HG03520 (cell line): Measurements from ENCODE around the gene CYP24A1.

Experiments used
- ATAC-seq: cut with Tn5 transposase; IDR thresholded peaks from one replicate; pipeline ENCODE4 v1.9.1; 2021; ENCODE audit warnings: mild to moderate bottlenecking, moderate library complexity; ENCODE audit not compliant: unreplicated experiment

The CYP24A1 gene

DNA sequence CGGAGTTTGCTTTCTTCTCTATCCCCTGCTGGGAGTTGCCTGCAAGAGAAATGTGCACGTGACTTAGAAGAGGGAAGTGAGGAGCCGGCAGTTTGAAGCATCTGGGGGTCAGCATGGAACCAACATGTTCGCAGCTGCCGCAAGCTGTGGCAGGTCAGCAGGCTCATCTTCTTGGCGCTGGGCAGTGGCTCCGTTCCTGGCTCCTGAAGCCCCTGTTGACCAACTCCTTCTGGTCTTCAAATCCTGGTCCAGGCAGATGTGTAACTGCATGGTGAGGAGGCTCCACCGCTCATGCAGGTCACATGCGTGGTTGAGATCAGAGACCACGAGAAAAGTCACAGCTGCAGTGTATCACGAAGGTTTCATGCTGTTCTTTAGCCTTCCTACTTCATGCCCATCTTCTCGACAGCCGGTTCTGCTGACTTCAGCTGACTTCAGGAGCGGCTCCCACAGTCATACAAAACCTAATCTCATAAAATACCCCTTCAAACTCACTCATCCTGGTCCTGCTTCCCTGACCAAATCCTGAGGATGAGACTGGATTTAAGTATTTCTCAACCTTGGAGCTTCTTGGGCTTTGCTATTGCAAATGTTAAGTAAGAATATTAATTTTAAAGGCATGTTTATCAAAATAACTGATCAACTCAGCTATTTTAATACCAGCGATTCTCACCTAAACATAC lies 58.5 kb downstream of the CYP24A1 start:
- no peak for ATAC-seq

DNA sequence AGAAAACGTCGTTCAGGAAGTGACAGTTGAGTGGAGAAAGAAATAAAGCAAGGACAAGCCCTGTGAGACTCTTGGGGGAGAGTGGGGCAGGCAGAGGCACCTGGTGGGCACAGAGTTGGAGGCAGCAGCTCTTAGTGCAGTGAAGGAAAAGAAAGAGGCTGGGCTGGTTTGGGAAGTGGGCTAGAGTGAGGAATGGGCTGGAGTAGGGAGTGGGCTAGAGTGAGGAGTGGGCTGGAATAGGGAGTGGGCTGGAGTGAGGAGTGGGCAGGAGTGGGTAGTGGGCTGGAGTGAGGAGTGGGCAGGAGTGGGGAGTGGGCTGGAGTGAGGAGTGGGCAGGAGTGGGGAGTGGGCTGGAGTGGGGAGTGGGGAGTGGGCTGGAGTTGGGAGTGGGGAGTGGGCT lies 59.7 kb downstream of the CYP24A1 start:
- ATAC-seq = no peak

GRCh38 chr20:54113566-54113965 lies 60.2 kb downstream of the CYP24A1 start:
- no peak for ATAC-seq

GRCh38 chr20:54112221-54112884 lies 61.4 kb downstream of the CYP24A1 start:
- no peak for ATAC-seq

GRCh38 chr20:54111460-54111859 lies 62.3 kb downstream of the CYP24A1 start:
- ATAC-seq = no peak

- ATAC-seq = no peak
Measured at GRCh38 chr20:54110457-54110856, 63.3 kb downstream of the CYP24A1 start.

DNA sequence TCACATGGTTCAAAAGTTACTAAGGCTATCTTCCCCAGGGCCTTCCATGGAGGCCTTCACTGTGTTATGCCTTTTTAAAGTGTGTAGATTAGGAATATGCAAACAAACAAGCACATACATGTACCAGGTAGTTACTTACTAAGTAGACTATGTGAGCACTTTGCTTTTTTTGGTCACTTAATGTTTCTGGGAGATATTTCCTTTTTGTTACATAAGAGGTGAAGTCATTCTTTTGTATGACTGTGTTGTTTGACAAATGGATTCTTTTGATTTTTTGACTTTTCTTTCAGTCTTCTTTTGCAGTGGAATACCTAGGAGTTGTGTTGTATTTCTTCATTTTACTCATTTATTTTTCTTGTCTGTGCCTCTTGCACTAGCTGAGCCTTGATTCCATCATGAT lies 63.7 kb downstream of the CYP24A1 start:
- ATAC-seq = no peak

GRCh38 chr20:54108817-54109216 lies 65.0 kb downstream of the CYP24A1 start:
- ATAC-seq = no peak

DNA sequence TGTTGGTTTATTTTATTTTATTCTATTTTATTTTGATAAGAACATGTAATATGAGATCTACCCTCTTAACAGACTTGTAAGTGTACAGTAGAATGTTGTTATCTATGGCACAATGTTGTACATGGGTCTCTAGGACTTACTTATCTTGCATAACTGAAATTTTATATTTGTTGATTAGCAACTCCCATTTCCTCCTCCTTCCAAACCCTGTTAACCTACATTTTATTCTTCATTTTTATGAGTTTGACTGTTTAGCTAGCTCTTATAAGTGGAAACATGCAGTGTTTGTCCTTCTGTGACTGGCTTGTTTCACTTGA lies 65.5 kb downstream of the CYP24A1 start:
- ATAC-seq = no peak

DNA sequence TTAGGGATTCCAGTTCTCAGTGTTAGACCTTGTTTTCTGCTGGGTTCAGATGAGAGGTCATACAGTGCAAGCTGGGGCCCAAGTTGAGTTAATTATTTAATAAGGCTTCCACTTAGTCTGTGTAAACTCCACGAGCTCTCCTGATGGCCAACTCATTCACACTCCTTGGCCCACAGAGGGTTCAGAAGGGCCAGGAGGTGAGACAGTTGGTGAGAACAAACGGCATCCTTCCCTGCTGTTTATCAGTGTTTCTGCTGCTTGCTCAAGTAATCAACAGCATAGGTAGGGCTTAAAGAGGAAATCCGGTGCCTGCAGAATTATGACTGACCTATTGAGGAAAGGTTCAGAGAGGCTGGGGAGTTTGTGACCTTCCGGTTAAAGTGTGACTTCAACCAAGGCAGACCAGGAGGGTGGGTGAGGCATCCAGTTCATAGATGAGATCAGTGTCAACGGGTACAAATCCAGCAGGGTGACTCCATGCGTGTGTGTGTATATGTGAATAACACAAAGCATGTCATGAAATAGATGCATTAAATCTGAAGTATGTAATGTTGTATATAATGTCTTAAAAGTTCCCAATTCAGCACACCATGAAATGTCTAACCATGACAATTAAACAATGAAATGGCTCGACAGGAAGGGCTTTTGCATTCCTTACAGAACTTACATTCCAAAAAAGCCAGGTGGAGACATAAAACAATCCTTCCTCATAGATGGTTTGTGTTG lies 66.0 kb downstream of the CYP24A1 start:
- no peak for ATAC-seq

- no peak for ATAC-seq
Measured at GRCh38 chr20:54107181-54107580, 66.6 kb downstream of the CYP24A1 start.

- no peak for ATAC-seq
Measured at GRCh38 chr20:54106162-54106561, 67.6 kb downstream of the CYP24A1 start.

GRCh38 chr20:54105653-54106052 lies 68.1 kb downstream of the CYP24A1 start:
- no peak for ATAC-seq

- ATAC-seq = no peak
Measured at GRCh38 chr20:54104781-54105180, 69.0 kb downstream of the CYP24A1 start.

DNA sequence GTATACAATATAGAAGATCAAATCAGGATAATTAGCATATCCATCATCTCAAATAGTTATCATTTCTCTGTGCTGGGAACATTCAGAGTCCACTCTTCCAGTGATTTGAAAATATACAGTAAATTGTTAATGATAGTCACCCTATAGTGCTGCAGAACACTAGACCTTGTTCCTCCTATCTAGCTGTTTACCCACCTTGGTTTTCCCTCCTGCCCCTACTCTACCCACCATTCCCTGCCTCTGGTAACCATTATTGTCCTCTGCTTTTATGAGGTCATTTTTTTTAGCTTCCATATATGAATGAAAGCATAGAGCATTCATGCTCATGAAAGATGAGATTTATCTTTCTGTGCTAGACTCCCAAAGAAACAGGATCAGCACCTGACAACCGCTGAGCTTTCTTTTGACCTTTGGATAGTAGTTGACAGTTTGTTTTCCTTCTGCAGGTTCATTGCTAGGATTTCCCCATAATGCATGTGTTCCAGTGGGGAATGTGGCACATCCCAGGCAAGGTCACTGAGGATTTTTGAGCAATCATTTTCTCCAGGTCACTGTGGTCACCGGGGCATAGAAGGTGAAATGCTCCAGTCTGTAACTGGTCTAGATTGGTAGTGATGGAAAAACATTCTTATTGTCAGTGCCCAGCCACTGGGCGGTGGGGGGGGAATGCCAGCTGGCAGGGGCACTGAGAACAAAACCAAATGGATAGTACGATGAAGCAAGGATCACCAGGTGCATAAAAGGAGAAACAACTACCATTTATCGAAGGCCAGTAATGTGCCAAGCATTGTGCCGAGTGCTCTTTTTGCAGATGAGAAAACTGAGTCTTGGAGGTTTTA lies 69.8 kb downstream of the CYP24A1 start:
- ATAC-seq = no peak
